NOMO-1 treated with dmso at 0.1 percent for 144 hours (cell line): Measurements from ENCODE around the gene PANK1.

Source experiments
- DNase-seq: peaks from one replicate; lab custom pipeline; 2025; ENCODE audit not compliant: unreplicated experiment; lab: John Stamatoyannopoulos, UW

Gene PANK1

GRCh38 chr10:89540420-89540949, 104.6 kb downstream of the PANK1 start:
- DNase-seq, result no peak

- no peak for DNase-seq
Measured at GRCh38 chr10:89537364-89537763, 107.7 kb downstream of the PANK1 start.

GRCh38 chr10:89536013-89536354, 109.1 kb downstream of the PANK1 start:
- no peak for DNase-seq

- no peak for DNase-seq
Measured at GRCh38 chr10:89535171-89536012, 109.7 kb downstream of the PANK1 start, which contains the start of gene SLC16A12. Gene SLC16A12, minus strand, starts transcription at chr10:89535594. Its CDS starts 73,016 bp downstream, at chr10:89462578.

GRCh38 chr10:89534826-89535166, 110.2 kb downstream of the PANK1 start:
- no peak for DNase-seq
